Activated T-cell treated with anti-CD3 and anti-CD28 coated beads, Interleukin-2, amount 50 U/mL, for 72 hours (primary cell): Measurements from ENCODE around the gene DSCAML1. TPM values are rescaled to one million over a fixed set of nuclear protein-coding genes. Genes with fewer than 3 reads are reported as not detected.

Source experiments
- ATAC-seq, 2 donors: fragments of 150-1000 bp; cut with Tn5 transposase; replicated peaks in 1 of 2; 2 replicates each; pipeline ENCODE4 v1.10.0; 2021; ENCODE audit warnings: moderate library complexity in 2 of 2, mild to moderate bottlenecking in 1 of 2
- DNase-seq, 2 donors: peaks; one replicate each; pipeline ENCODE4 v3.0.0; 2021 to 2022; ENCODE audit warnings: mixed read lengths in 1 of 2
- H3K27ac Mint-ChIP-seq: one replicate; pipeline ENCODE4 v1.8.0; 2022; ENCODE audit warnings: mild to moderate bottlenecking, moderate library complexity, mixed read lengths
- H3K27me3 Mint-ChIP-seq: one replicate; pipeline ENCODE4 v1.8.0; 2022; ENCODE audit warnings: low read depth, mixed read lengths
- H3K36me3 Mint-ChIP-seq, 2 donors: one replicate each; pipeline ENCODE4 v1.8.0; 2022; ENCODE audit warnings: mixed read lengths in 2 of 2, mild to moderate bottlenecking in 1 of 2; ENCODE audit not compliant: insufficient read depth in 2 of 2
- H3K4me1 Mint-ChIP-seq: one replicate; pipeline ENCODE4 v1.8.0; 2022; ENCODE audit warnings: low read depth, mixed read lengths
- H3K4me3 Mint-ChIP-seq, 2 donors: one replicate each; pipeline ENCODE4 v1.8.0; 2022; ENCODE audit warnings: mild to moderate bottlenecking in 2 of 2, mixed read lengths in 2 of 2, moderate library complexity in 2 of 2
- H3K9me3 Mint-ChIP-seq, 2 donors: one replicate each; pipeline ENCODE4 v1.8.0; 2022; ENCODE audit warnings: mixed read lengths in 2 of 2
- total RNA-seq, 2 donors: library from RNA; stranded (reverse); gene quantifications; one replicate each; pipeline ENCODE4 v1.2.3, GENCODE V29; 2022

The DSCAML1 gene
- total RNA-seq, 2 donors from 2014 or later = 1.5 to 2.5 TPM

DNA sequence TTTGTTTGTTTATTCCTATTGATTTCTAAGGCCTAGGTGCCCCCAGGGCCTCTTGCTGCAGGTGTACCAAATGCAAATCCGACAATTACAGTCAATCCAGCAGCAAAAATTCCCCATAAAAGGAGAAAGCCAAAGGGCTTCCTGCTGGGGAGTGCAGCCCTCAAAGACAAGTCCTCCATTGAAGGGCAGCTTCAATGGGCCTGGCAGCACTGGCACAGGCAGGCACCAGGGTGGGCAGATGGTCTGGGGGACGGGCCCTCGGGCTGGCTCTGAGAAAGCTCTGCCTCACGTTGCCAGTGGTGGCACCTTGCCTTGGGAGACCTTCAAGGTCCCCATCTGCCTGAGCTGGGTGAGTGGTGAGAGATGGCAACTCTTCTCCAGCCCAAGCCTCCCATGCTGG, 128.0 kb downstream of the DSCAML1 start:
- H3K9me3 Mint-ChIP-seq = no peaks in the 10 kb centered on the region
- no peaks in the 10 kb centered on the region for H3K27me3 Mint-ChIP-seq
- no peak overlapping the region for H3K4me3 Mint-ChIP-seq
- ATAC-seq = no peak
- H3K27ac Mint-ChIP-seq = no peak overlapping the region
- no peak for DNase-seq
- H3K4me1 Mint-ChIP-seq = no peaks in the 10 kb centered on the region
- H3K36me3 Mint-ChIP-seq = no peaks in the 10 kb centered on the region

DNA sequence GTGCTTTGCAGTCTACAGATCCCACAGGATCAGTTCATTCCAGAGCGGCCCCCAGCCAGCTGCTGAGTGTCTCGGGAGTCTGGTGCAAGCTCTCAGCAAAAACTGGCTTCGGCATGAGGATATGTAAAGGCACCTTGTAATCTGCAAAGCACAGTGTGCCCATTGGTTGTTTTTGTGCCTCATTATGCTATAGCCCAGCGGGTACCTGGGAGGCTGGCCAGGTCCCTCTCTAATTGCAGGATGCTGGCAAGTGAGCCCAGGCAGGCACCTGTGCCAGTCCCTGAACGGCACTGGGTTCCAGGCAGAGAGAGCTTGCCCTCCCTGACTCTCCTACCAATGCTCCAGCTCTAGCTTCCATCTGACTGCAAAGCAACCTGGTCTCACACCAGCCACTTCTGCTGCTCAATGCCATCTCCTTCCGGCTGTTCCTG, 128.7 kb downstream of the DSCAML1 start:
- Mint-ChIP-seq H3K27ac (no peak overlapping the region), H3K4me3 (no peak overlapping the region), H3K36me3 (no peaks in the 10 kb centered on the region), H3K9me3 (no peaks in the 10 kb centered on the region), H3K4me1 (no peaks in the 10 kb centered on the region), H3K27me3 (peaks cover 6% of the 10 kb centered on the region)
- ATAC-seq = no peak
- no peak for DNase-seq

DNA sequence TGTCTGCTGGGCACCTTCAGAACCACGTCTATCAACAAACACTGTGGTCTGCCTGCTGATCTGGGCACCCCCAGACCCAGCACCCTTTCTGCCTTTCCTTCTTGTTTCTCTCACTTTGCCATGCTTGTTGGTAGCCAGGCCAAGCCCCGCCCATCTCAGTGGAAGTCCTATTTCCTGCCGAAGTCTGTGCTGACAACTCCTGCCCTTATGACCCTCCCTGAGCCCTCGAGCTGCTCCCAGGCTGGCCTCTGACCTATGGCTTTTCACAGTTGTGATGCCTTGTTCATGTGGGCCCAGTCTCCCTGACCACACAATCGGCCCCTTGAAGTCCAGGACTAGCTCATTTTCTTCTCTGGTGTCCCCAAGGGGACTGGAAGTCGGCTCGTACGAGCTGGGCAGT, 132.1 kb downstream of the DSCAML1 start:
- H3K27ac Mint-ChIP-seq = no peak overlapping the region
- ATAC-seq (no peak), DNase-seq (no peak)
- H3K4me3 Mint-ChIP-seq = no peak overlapping the region
- peaks cover 7% of the 10 kb centered on the region for H3K27me3 Mint-ChIP-seq
- H3K4me1 Mint-ChIP-seq = no peaks in the 10 kb centered on the region
- no peaks in the 10 kb centered on the region for H3K9me3 Mint-ChIP-seq
- H3K36me3 Mint-ChIP-seq = no peaks in the 10 kb centered on the region

DNA sequence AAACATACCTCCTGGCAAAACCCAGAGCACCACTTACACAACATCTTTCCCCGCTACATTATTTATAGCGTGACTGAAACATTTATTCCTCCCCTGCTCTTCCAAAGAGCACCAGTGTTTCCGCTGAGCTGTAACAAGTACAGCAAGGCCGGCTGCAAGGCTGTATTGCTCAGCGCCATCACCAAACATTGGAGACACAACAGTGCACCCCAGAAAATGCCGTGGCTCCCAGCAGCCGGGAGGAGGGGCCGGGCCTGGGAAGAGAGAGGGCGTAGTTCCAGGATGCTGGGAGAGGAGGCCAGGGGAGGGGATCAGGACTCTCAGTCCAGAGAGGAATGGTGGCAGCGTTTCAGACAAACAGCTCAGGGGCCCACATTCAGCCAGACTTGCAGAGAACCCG, 133.2 kb downstream of the DSCAML1 start:
- no peak overlapping the region for H3K4me3 Mint-ChIP-seq
- peaks cover 7% of the 10 kb centered on the region for H3K27me3 Mint-ChIP-seq
- no peaks in the 10 kb centered on the region for H3K36me3 Mint-ChIP-seq
- no peaks in the 10 kb centered on the region for H3K9me3 Mint-ChIP-seq
- DNase-seq (no peak), ATAC-seq (no peak)
- no peaks in the 10 kb centered on the region for H3K4me1 Mint-ChIP-seq
- no peak overlapping the region for H3K27ac Mint-ChIP-seq

DNA sequence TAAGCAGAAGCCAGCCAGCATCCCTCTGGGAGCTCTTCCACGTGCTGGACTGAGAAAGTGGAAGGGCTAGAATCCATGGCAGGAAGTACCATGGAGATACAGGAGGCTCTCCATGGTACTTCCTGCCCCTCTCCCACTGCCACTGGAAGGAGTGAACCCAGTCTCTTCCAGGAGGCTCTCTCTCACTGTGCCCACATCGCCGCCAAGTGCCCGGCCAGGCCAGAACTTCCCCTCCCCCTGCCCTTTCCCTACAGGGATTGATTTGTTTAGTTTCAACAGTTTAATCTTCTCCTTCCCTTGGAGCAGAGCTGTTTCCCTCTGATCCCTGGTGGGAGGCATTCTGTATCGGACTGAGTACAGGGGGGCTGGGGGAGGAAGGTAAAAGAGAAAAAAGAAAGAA, 133.6 kb downstream of the DSCAML1 start:
- ATAC-seq (no peak), DNase-seq (no peak)
- Mint-ChIP-seq H3K9me3 (no peaks in the 10 kb centered on the region), H3K27ac (no peak overlapping the region), H3K4me3 (no peak overlapping the region), H3K36me3 (no peaks in the 10 kb centered on the region), H3K4me1 (no peaks in the 10 kb centered on the region), H3K27me3 (peaks cover 7% of the 10 kb centered on the region)

DNA sequence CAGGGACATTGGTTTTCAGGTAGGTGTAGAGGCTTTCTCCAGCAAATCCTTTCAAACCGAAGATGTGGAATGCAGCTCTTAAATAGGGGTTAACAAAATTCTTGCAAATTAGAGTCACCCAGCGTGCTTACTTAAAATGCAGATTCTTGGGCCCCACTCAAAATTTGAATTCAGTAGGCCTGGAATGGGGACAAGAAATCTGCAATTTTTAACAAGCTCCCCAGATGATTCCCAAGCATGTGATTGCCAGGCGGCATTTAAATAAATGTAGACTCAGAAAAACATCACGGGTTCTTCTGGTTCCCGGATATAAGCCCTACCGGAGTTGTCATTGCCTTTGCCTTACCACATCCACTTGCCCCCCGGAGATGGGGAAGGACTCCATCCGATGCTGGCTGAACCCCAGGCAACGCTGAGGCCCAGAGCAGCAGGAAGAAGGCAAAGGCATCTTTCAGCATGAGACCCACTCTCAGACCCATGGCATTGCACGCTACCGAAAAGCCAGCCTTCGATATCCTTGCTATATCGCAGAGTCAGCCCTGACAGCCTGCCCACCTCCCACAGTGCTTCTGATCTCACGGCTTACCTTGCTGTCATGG, 134.2 kb downstream of the DSCAML1 start:
- Mint-ChIP-seq H3K9me3 (no peaks in the 10 kb centered on the region), H3K4me1 (no peaks in the 10 kb centered on the region), H3K4me3 (no peak overlapping the region), H3K27me3 (peaks cover 7% of the 10 kb centered on the region), H3K27ac (no peak overlapping the region), H3K36me3 (no peaks in the 10 kb centered on the region)
- no peak for ATAC-seq
- no peak for DNase-seq

DNA sequence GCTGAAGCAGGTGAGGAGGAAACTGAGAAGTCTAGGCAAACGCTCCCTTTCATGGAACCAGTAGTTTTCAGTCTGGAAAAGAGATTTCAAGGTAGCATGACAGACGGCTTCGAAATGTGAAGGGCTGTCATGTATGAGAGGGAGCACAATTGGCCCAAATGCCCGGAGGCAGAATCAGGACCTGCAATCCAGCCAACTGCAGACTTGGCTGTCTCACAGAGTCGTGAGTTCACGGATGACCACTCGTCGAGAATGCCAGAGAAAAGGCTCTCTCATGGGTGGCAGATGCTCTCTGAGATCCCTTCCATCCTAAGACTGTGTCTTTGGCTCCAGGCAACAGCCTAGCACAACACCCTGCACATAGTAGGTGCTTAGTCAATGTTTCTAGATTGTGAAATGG, 134.8 kb downstream of the DSCAML1 start:
- Mint-ChIP-seq H3K4me1 (no peaks in the 10 kb centered on the region), H3K27me3 (peaks cover 7% of the 10 kb centered on the region), H3K27ac (no peak overlapping the region), H3K36me3 (no peaks in the 10 kb centered on the region), H3K4me3 (no peak overlapping the region), H3K9me3 (no peaks in the 10 kb centered on the region)
- ATAC-seq = no peak
- no peak for DNase-seq

DNA sequence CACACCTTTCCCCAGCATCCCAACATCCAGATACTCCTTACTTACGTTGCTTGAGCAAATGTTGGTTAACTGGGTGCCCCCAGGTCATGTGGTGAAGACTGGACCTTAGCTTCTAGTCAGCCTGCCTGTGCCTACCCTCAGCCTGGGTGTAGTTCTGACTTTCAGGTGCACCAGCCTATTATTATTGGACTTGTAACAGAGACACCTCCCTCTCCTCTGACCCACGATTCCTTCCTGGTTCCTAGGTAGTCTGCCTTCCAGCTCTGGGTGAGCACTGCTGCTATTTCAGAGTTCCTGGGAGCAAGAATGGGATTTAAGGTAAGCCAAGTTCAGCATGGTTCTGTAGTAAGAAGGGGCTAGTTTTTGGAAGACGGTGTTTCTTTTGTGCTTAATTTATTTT, 138.2 kb downstream of the DSCAML1 start:
- Mint-ChIP-seq H3K27me3 (peaks cover 7% of the 10 kb centered on the region), H3K27ac (no peak overlapping the region), H3K4me1 (no peaks in the 10 kb centered on the region), H3K4me3 (no peak overlapping the region), H3K36me3 (no peaks in the 10 kb centered on the region), H3K9me3 (no peaks in the 10 kb centered on the region)
- DNase-seq = no peak
- ATAC-seq = no peak

DNA sequence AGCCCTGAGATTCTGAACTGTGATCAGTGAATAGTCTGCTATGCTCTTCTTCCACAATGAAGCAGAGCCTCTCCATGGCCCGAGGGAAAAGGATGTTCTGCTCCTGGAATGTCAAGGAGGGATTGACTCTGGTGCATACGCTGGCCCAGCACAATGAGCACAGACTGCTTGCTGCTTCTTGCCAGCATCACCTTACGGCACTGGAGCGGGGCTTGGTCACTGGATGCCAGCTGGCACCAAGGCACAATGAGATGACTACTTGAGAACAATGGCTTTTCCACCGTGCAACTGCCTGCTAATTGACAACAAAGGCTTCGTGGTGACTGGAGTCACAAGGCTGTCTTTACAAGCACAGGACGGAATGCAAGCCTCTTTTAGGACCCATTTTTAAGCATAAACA, 139.2 kb downstream of the DSCAML1 start:
- H3K27ac Mint-ChIP-seq = no peak overlapping the region
- DNase-seq (no peak), ATAC-seq (no peak)
- H3K36me3 Mint-ChIP-seq = no peaks in the 10 kb centered on the region
- no peak overlapping the region for H3K4me3 Mint-ChIP-seq
- no peaks in the 10 kb centered on the region for H3K9me3 Mint-ChIP-seq
- no peaks in the 10 kb centered on the region for H3K27me3 Mint-ChIP-seq
- no peaks in the 10 kb centered on the region for H3K4me1 Mint-ChIP-seq

DNA sequence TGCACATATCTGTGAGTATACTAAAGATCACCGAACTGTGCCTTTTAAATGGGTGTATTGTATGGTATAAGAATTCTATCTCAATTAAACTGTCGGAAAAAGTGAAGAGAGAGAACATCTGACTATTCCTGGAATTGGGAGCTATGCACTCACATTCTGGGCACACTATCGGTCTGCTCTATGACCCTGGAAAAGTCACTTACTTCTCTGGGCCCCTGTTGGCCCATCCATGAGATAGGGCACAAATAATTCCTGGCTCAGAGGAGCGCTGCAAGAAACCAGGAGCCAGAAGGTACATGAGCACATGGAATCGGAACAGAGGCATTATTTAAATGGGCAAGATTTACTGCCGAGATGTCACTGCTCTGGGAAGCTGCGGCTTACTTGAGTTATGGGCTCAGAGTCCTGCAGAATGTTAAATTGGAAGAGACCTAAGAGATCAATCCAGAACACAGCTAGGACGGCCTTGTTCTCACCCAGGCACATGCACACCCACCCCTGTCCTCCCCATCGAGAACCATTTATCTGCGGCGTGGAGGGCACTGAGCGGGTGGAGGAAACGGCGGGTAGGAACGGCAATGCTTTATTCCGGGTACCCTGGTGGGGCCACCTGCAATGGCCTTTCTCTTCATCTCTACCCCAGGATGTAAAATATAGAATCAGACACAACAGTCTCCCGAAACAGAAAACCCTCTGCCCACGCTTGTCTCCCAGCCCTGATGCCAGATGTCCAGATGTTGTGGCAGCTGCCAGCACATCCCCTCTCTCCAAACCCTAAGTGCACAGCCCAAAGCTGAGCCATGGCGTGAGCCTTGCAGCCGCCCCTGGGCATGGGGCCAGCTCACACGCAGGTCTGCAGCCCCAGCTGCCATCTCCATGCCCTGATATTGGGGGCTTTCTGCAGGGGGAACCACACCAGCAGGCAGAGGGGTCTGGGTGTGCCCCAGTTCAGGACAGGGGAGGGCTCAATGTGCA, 142.4 kb downstream of the DSCAML1 start:
- H3K4me1 Mint-ChIP-seq = no peaks in the 10 kb centered on the region

DNA sequence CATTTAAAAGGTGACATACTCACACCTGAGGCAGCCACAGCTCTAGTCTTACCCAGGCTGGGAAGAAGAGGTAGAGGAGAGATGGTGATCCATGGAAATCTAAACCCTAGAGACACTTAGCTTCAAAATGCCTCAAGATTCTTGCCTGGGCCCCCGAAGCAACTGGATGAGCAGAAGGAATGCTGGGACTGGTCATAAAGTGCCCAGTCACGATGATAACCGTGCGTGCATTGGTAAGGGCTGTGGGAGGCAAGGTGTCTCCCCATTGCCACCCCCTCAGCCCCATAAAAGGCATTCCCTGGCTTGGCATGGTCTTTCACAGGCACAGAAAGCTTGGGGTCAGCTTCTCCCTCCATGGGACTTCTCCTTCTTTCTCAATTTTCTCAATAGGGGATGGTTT, 144.5 kb downstream of the DSCAML1 start:
- Mint-ChIP-seq H3K36me3 (no peaks in the 10 kb centered on the region), H3K27me3 (no peaks in the 10 kb centered on the region), H3K9me3 (no peaks in the 10 kb centered on the region), H3K4me1 (no peaks in the 10 kb centered on the region), H3K4me3 (no peak overlapping the region), H3K27ac (no peak overlapping the region)
- no peak for ATAC-seq
- DNase-seq = no peak

More for the DNA sequence above, 142.4 kb downstream of the DSCAML1 start:
- Mint-ChIP-seq H3K36me3 (no peaks in the 10 kb centered on the region), H3K27me3 (no peaks in the 10 kb centered on the region), H3K4me3 (no peak overlapping the region), H3K9me3 (no peaks in the 10 kb centered on the region), H3K27ac (no peak overlapping the region)
- ATAC-seq (no peak), DNase-seq (no peak)

DNA sequence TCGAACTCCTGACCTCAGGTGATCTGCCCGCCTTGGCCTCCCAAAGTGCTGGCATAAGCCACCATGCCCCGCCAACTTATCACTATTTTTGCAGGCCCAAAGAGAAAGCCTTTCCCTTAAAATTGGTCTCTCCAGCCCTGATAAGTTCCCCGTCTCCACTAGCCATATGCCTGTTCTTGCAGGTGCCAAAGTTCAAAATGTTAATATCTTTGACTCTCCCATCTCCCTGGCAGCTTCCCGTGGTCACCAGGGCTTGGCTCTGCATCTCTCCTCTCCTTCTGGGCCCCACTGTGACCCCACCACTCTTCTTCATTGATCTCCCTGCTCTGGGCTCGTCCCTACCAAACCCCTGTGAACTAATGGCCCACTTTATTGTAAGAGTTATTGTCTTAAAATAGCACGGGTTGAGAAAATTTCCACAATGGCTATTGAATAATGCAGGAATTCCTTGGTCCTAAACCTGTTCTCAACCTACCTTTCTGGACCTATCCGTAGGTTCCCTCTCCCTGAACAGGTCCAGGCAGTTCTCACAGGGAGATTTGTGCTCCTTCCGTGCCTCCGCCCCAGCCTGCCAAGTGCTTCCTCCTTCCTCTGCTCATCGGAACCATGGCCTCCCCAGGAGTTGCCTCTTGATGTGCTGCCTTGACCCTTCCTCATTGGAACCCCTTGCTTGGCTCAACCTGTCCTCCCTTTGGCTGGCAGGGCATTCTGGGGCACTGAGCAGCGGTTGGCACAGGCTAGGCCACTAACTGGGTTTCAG, 147.5 kb downstream of the DSCAML1 start:
- Mint-ChIP-seq H3K9me3 (no peaks in the 10 kb centered on the region), H3K27ac (no peak overlapping the region), H3K4me1 (no peaks in the 10 kb centered on the region), H3K36me3 (no peaks in the 10 kb centered on the region), H3K27me3 (no peaks in the 10 kb centered on the region), H3K4me3 (no peak overlapping the region)
- DNase-seq = no peak
- ATAC-seq = no peak

DNA sequence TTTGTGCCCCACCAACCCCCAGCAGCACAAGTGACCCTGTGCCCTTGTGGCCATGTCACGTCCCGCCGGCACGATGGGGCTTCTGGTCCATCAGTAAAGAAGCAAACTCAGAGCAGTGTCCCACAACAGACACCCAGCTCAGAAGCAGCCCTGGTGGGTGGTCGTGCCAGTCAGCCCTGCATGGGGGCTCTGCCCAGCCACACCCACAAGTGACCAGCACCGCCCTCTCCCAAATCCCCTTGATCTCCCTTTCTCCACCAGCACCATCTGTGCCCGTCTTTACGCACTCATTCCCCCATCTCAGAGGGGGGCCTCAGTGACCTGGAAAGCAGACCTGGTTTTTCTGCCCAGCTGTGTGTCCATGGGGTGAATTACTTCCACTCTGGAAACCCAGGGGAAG, 149.1 kb downstream of the DSCAML1 start:
- no peak overlapping the region for H3K4me3 Mint-ChIP-seq
- H3K27ac Mint-ChIP-seq = no peak overlapping the region
- H3K4me1 Mint-ChIP-seq = no peaks in the 10 kb centered on the region
- H3K36me3 Mint-ChIP-seq = no peaks in the 10 kb centered on the region
- H3K9me3 Mint-ChIP-seq = no peaks in the 10 kb centered on the region
- no peak for DNase-seq
- no peaks in the 10 kb centered on the region for H3K27me3 Mint-ChIP-seq
- no peak for ATAC-seq
